Activated CD4-positive, alpha-beta T cell treated with anti-CD3 and anti-CD28 coated beads for 24 hours (primary cell): ENCODE measurements around the gene ALG10B.

Source experiments
- DNase-seq, 2 donors: peaks; one replicate each; pipeline ENCODE4 v3.0.0-alpha.2; 2020; ENCODE audit warnings: low read depth in 2 of 2

Gene ALG10B

GRCh38 chr12:38374751-38375150 is 58.2 kb downstream of the ALG10B start:
- DNase-seq, result no peak
